MM.1S (cell line): ENCODE data around the gene DPP6.

Experiments
- CTCF ChIP-seq: fragments of 300-600 bp; sonication (generic); IDR thresholded peaks from 2 replicates; pipeline ENCODE4 v1.5.1; 2016; ENCODE audit warnings: antibody characterized with exemption, low read length, mixed read lengths
- EZH2 ChIP-seq: fragments of 300-600 bp; sonication (generic); optimal IDR thresholded peaks from 2 replicates; pipeline ENCODE3; 2017; ENCODE audit warnings: low read depth, mild to moderate bottlenecking, antibody characterized with exemption, low read length, mixed read lengths
- EZH2phosphoT487 ChIP-seq: fragments of 300-600 bp; sonication (generic); IDR thresholded peaks from 2 replicates; pipeline ENCODE4 v1.6.1; 2018; ENCODE audit warnings: antibody characterized with exemption, low read length

GRCh38 chr7:154750353-154750801 lies 698.2 kb downstream of the DPP6 start:
- TF ChIP-seq CTCF (no peak), EZH2 (no peak), EZH2phosphoT487 (no peak)
